GM12872 (cell line): Measurements from ENCODE around the gene KL.

Experiments
- TF ChIP-seq, protein P1 (sequence below): IDR thresholded peaks from 3 replicates; pipeline ENCODE4 v1.5.1; 2011; ENCODE audit warnings: low read depth, mild to moderate bottlenecking, low read length, moderate library complexity; ENCODE audit not compliant: insufficient read depth

The KL gene

DNA sequence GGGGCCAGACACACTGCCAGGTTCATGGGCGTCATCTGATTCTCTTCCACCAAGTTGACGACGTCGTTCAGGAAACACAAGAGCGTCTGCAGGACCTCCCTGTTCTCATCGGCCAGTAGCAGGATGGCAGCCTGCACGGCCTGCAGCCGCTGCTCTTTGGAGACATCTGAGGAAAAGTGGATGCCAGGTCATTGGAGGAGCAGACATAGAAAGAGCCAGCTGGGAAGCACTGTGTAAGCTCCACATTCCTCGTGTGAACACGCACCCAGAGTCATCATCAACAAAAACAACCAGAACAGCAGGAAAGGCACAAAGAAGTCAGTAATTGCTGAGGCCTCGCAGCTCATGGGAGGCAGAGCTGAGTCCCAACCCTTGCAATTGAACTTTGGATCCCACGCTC lies 96.5 kb downstream of the KL start:
- TF ChIP-seq, protein P1, sequence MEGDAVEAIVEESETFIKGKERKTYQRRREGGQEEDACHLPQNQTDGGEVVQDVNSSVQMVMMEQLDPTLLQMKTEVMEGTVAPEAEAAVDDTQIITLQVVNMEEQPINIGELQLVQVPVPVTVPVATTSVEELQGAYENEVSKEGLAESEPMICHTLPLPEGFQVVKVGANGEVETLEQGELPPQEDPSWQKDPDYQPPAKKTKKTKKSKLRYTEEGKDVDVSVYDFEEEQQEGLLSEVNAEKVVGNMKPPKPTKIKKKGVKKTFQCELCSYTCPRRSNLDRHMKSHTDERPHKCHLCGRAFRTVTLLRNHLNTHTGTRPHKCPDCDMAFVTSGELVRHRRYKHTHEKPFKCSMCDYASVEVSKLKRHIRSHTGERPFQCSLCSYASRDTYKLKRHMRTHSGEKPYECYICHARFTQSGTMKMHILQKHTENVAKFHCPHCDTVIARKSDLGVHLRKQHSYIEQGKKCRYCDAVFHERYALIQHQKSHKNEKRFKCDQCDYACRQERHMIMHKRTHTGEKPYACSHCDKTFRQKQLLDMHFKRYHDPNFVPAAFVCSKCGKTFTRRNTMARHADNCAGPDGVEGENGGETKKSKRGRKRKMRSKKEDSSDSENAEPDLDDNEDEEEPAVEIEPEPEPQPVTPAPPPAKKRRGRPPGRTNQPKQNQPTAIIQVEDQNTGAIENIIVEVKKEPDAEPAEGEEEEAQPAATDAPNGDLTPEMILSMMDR, result no peak

DNA sequence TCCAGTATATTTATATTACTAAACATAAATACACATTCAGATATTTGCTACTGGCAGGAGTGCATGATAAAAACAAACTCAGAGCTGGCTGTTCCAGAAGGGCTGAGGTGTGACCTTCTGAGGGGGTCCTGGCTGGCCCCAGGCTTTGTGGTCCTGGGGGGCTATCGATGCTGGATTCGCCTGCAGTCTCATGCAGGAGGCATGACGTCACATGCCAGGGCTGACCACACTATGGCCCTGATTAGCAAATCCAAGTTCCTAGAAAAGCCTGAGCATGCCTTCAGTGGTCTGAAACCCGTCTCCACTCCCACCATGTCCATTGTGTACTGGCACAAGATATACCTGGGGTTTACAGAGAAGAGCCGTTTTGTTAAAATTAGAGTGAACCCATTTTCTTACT lies 97.9 kb downstream of the KL start:
- TF ChIP-seq, protein P1, result no peak

DNA sequence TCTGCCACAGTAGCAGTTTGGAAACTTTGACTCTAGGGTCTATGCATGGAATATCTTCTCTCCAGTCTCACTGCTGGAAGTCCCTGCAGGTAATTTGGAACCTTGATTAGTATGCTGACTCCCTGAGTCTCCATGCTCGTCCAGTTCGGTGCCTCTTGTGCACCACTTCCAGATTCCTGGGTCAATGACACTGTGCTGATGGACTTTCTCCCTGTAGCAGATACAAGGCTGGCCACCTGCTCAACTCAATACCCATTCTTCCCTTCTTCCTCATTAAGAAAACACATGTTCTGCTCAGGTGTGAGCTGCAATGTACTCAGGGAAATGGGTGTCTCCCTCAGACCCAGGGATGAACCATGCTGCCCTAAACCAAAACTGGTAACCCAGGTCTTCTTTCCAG lies 99.1 kb downstream of the KL start:
- TF ChIP-seq, protein P1, result no peak
